ENCODE measurements around the gene SPTA1. TPM values are rescaled to one million over a fixed set of nuclear protein-coding genes. Genes with fewer than 3 reads are reported as not detected.

The SPTA1 gene
- total and polyA plus RNA-seq, 2 experiments from 2014 or later = 0.03 TPM; not detected in 1

GRCh38 chr1:158675563-158676323, 10.8 kb downstream of the SPTA1 start:
- 73% methylated on average over 4 of the region's 4 CpGs for WGBS (ENCODE audit: low lambda C conversion rate, missing lambda C conversion rate)
- H3K27ac ChIP-seq = no peak overlapping the region
- TF ChIP-seq, protein P1, sequence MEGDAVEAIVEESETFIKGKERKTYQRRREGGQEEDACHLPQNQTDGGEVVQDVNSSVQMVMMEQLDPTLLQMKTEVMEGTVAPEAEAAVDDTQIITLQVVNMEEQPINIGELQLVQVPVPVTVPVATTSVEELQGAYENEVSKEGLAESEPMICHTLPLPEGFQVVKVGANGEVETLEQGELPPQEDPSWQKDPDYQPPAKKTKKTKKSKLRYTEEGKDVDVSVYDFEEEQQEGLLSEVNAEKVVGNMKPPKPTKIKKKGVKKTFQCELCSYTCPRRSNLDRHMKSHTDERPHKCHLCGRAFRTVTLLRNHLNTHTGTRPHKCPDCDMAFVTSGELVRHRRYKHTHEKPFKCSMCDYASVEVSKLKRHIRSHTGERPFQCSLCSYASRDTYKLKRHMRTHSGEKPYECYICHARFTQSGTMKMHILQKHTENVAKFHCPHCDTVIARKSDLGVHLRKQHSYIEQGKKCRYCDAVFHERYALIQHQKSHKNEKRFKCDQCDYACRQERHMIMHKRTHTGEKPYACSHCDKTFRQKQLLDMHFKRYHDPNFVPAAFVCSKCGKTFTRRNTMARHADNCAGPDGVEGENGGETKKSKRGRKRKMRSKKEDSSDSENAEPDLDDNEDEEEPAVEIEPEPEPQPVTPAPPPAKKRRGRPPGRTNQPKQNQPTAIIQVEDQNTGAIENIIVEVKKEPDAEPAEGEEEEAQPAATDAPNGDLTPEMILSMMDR (IDR thresholded peaks at IDR 0.05; ENCODE audit: poor library complexity) = no peak
- TF ChIP-seq EZH2phosphoT487 (IDR thresholded peaks at IDR 0.05; ENCODE audit: low read depth, severe bottlenecking, unreplicated experiment) (no peak), EZH2 (IDR thresholded peaks at IDR 0.05; ENCODE audit: borderline replicate concordance) (no peak)
- H3K4me3 ChIP-seq = no peak overlapping the region
- H3K79me2 ChIP-seq = no peaks in the 10 kb centered on the region
- no peaks in the 10 kb centered on the region for H3K9me3 ChIP-seq (ENCODE audit: low read depth)
- H3K9me2 ChIP-seq (replicated peaks; ENCODE audit: insufficient read depth) = no peaks in the 10 kb centered on the region
- no peaks in the 10 kb centered on the region for H3K36me3 ChIP-seq (replicated peaks; ENCODE audit: insufficient read depth, low read depth)
- no peak overlapping the region for H2AFZ ChIP-seq
- DNase-seq (ENCODE audit: low spot score) = no peak
- H3K27me3 ChIP-seq = no peaks in the 10 kb centered on the region
- H3K4me1 ChIP-seq (ENCODE audit: insufficient read depth) = no peaks in the 10 kb centered on the region
- no peaks in the 10 kb centered on the region for H4K20me1 ChIP-seq (ENCODE audit: insufficient read depth, poor library complexity, severe bottlenecking)
- no peak overlapping the region for H3K4me2 ChIP-seq

GRCh38 chr1:158674302-158674701, 12.2 kb downstream of the SPTA1 start:
- no peak for DNase-seq (ENCODE audit: low spot score)
- TF ChIP-seq, protein P1 (IDR thresholded peaks at IDR 0.05; ENCODE audit: poor library complexity) = no peak
- TF ChIP-seq EZH2 (IDR thresholded peaks at IDR 0.05; ENCODE audit: borderline replicate concordance) (no peak), EZH2phosphoT487 (IDR thresholded peaks at IDR 0.05; ENCODE audit: low read depth, severe bottlenecking, unreplicated experiment) (no peak)

GRCh38 chr1:158666037-158666436, 20.5 kb downstream of the SPTA1 start:
- Histone ChIP-seq H2AFZ (no peak overlapping the region), H3K9me2 (replicated peaks; ENCODE audit: insufficient read depth) (no peaks in the 10 kb centered on the region), H3K27me3 (no peaks in the 10 kb centered on the region), H4K20me1 (ENCODE audit: insufficient read depth, poor library complexity, severe bottlenecking) (no peaks in the 10 kb centered on the region), H3K4me3 (no peak overlapping the region), H3K4me2 (no peak overlapping the region), H3K36me3 (replicated peaks; ENCODE audit: insufficient read depth, low read depth) (peaks cover 3% of the 10 kb centered on the region), H3K9me3 (ENCODE audit: low read depth) (no peaks in the 10 kb centered on the region), H3K79me2 (no peaks in the 10 kb centered on the region), H3K4me1 (ENCODE audit: insufficient read depth) (no peaks in the 10 kb centered on the region), H3K27ac (no peak overlapping the region)
- TF ChIP-seq EZH2phosphoT487 (IDR thresholded peaks at IDR 0.05; ENCODE audit: low read depth, severe bottlenecking, unreplicated experiment) = no peak
- TF ChIP-seq, protein P1 (IDR thresholded peaks at IDR 0.05; ENCODE audit: poor library complexity) = no peak
- 92% methylated on average over 8 of the region's 8 CpGs for WGBS (ENCODE audit: low lambda C conversion rate, missing lambda C conversion rate)
- no peak for DNase-seq (ENCODE audit: low spot score)

More at GRCh38 chr1:158674302-158674701, 12.2 kb downstream of the SPTA1 start:
- Histone ChIP-seq H2AFZ (no peak overlapping the region), H3K4me3 (no peak overlapping the region), H3K36me3 (replicated peaks; ENCODE audit: insufficient read depth, low read depth) (no peaks in the 10 kb centered on the region), H3K4me1 (ENCODE audit: insufficient read depth) (no peaks in the 10 kb centered on the region), H4K20me1 (ENCODE audit: insufficient read depth, poor library complexity, severe bottlenecking) (no peaks in the 10 kb centered on the region), H3K27me3 (no peaks in the 10 kb centered on the region), H3K79me2 (no peaks in the 10 kb centered on the region), H3K27ac (no peak overlapping the region), H3K4me2 (no peak overlapping the region), H3K9me3 (ENCODE audit: low read depth) (no peaks in the 10 kb centered on the region), H3K9me2 (replicated peaks; ENCODE audit: insufficient read depth) (no peaks in the 10 kb centered on the region)
- 95% methylated on average over 7 of the region's 7 CpGs for WGBS (ENCODE audit: low lambda C conversion rate, missing lambda C conversion rate)
